ENCODE results near the gene PLCH2.
"Not testable (repeated sequence)": the region's sequence is repeated elsewhere in the genome, so short reads cannot be mapped to it uniquely, and the experiment has no call there.

PLCH2 gene

GRCh38 chr1:2441746-2442145, 34.3 kb upstream of the PLCH2 start:
- no peak for DNase-seq

- no peak for DNase-seq
These were observed 33.4 kb upstream of the PLCH2 start for GRCh38 chr1:2442661-2443060.

DNA sequence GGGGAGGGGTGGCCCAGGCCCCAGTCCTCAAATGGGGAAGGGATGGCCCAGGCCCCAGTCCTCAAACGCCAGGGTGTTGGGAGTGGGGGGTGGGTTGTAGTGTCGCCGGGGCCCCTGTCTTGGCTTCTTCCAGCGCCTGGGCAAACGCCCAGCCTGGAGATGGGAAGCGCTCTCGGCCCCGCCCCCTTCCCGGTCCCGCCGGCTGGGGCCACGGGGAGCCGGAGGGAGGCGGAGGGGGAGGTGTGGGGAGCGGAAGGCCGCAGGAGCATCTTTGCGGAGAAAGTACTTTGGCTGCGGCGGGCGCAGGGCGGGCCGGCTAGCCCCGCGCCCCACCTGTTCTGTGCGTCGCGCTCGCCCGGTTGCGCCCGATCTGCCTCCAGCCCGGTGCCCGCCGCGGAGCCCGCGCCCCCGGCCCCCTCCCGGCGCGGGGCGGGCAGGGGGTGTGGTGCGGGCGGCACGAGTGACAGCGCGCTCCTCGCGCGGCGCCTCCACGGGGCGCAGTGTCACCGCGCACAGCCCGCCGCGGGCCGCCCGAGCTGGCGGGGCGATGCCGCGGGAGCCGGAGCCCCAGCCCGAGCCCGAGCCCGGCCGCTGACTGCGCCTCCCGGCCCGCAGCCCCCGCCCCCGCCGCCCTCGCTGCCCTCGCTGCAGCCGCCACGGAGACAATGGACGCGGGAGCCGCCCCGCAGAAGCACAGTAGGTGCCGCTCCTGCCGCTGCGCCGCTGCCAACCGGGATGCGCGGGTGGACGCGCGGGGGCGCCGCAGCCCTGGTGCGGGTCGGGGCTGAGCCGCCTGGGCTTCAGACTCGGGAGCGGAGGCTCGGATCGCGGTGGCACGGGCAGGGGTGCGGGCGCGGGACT, 32.6 kb upstream of the PLCH2 start:
- no peak for DNase-seq

DNA sequence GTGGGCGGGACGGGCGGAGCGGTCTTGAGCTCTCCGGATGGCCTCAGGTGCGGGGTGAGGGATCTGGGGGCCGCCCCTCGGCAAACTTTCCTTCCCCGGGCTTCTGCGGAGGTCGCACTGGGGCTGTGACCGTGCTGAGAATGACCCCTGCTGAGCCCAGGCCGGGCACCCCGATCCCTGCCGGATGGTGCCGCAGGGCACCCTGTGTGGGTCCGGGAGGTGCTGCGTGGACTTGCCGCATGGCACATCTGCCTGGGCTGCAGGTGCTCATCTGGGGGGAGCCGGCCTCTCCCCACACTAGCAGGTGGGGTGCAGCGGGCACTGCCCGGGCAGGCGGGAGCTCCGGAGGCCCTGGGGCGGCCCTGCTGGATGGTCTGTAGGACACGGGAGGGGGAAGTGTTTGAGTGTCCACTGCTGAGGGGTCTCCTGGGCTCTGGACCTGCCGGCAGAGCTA, 31.9 kb upstream of the PLCH2 start:
- no peak for DNase-seq

DNA sequence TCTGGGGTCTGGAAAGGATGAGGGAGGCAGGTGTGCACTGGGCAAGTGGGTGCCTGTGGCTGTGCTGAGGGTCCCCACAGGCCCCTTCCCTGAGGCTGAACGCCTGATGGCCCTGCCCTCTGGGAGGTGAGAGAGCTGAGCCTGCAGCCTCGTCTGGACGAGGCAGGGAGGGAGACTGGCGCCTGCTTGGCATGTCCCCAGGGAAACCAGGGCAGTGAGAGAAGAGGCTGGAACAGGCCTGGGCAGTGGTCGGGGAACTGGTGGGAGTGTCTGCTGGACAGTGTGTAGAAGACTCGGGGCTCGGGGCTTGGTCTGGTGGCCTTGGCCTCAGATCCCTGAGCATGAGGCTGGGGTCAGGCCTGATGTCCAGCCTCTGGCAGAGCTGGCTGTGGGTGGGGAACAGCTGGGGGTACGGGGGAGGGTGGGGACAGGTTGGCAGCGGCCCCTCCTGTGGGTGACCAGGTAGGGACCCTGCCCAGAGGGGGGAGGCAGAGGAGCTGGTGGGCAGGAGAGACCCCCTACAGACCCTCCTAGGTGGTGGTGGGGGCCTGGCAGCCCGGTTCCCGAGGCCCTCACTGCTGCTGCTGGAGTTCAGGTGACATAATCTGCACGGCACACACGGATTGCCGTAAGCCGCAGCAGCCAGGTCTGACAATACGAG, 30.8 kb upstream of the PLCH2 start:
- no peak for DNase-seq

DNA sequence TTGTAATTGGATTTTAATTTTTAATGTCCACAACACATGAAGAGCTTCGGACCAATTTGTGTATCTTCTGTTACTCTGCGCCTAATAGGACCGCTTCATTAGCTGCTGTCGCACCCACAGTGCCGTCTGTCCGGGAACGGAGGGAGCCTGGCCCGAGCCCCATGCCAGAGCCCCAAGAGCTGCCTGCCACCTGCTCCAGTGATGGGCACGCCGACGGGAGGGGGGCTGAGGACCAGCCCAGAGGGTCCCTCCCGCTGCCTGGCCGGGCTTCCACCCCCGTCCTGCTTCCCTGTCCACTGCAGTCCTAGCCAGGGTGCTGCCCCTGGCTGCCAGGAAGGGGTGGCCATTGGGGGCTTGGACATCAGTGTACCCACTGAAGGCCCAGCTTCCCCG, 30.3 kb upstream of the PLCH2 start:
- DNase-seq, result no peak

GRCh38 chr1:2446394-2446793, 29.7 kb upstream of the PLCH2 start:
- DNase-seq, result no peak

GRCh38 chr1:2446861-2447260, 29.2 kb upstream of the PLCH2 start:
- no peak for DNase-seq

DNA sequence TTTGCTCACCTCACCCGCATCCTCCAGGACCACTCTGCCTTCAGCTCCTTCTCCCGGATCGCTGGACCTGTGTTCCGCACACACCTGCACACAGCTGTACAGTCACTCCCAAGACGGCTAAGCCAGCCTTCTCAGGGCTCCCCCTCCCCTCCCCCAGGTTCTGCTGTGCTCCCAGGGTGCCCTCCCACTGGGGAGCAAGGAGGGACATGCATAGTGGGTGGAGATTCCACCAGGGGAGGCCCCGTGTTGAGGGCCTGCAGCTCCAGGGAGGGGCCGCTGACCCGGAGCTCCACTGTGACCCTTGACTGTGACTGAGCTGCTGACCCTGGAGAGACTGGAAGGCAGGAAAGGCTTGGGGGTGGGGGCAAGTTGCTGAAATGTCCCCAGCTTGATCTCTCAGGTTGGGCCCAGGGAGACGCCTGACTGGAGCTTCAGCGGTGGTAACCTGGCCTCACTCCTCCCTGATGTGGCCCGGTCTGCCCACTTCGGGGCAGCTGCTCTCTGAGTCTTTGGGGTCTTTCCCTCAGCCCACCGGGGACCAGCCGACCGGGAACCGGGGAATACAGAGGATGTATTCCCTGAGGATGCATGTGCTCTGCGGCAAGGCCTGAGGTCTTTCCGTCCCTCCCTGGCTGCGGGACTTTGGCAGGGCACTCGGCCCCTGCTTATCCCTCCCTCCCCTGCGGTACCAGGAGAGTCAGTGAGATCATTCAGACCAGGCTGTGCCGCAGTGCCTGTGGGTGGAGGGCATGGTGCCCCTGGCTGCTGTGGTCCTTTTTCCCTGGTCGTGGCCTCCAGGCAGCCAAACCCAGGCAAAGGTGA, 28.6 kb upstream of the PLCH2 start:
- DNase-seq, result no peak

- DNase-seq, result no peak
These were observed 28.0 kb upstream of the PLCH2 start for GRCh38 chr1:2448098-2448445.

DNA sequence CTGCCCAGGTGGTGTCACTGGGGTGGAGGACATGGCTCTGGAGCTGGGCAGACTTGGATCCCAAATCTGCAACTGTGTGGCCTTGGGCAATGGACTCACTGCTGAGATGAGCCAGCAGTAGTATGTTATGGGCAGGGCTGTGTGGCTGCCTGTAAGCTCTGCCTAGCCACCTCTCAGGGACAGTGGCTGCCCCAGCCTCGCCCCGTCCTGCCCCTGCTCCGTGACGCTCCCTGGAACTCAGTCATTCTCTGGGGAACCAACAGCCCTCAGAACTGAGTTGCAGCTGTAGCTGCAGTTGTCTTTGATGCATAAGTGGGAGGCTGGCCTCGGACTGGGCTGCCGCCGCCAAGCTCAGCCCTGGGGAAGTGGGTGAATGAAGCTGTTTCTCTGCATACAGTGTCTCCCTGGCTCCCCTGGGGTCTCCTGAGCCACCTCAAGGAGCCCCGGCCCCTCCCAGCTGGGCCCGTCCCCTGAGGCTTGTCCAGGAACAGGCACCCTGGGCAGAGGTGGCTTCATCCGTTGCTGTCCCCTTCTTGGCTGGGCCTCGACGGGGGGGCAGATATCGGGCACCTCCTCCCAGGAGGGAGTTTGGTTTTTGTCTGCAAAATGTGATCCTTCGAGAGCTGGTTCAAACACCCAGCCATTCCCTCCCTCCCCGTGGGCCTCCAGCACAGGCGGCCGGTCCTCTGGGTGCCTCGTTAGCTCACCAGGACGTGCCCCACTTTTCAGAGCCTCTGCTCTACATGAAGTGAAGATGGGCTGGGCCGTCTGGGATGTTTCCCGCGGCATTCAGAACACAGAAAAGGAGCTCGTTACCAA, 26.2 kb upstream of the PLCH2 start:
- DNase-seq, result no peak

GRCh38 chr1:2451741-2452140, 24.3 kb upstream of the PLCH2 start:
- DNase-seq, result no peak

GRCh38 chr1:2452201-2452931, 23.7 kb upstream of the PLCH2 start:
- no peak for DNase-seq

- DNase-seq, result no peak
These were observed 23.2 kb upstream of the PLCH2 start for GRCh38 chr1:2452932-2453315.

DNA sequence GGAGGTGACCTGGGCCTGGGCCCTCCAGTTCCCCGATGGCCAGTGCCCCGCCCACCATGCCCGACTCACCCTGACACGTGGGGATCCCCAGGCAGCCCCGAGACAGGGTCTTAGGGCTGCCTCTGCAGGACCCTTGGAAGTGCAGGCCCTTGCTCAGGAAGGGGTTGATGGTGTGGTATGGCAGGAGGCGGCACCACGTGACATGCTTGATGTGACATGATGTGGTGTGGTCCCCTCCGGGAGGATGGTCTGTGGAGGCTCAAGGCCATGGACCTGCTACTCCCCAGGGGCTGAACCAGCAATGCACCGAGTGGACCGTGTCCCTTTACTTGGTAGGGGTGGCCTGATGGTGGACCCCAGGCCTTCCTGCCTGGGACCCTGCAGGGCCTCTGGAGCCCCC, 21.9 kb upstream of the PLCH2 start:
- DNase-seq, result no peak

- DNase-seq, result no peak
These were observed 20.3 kb upstream of the PLCH2 start for GRCh38 chr1:2455757-2456156.

- DNase-seq, result no peak
These were observed 18.6 kb upstream of the PLCH2 start for GRCh38 chr1:2457444-2457843.

DNA sequence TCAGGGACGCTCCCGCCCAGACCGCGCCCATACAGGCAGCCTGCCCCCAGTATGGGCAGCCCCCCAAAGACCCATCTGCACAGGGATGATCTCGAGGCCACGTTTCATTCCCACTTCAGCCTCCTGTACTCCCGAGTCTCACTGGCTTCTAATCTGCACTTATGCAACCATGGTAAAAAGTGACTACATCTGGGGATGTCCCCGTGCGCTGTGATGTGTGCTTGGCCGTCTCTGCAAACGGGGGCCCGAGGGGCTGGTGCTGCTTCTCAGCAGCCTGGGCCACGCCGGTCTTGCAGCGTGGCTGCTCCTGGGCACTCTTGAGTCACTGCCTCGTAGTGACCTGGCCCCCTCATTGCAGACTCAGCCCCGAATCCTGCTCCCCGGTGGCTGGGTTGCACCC, 17.4 kb upstream of the PLCH2 start:
- no peak for DNase-seq

- DNase-seq, result not testable (repeated sequence)
These were observed 16.9 kb upstream of the PLCH2 start for GRCh38 chr1:2459102-2459753.

- no peak for DNase-seq
These were observed 16.3 kb upstream of the PLCH2 start for GRCh38 chr1:2459757-2460156.

- no peak for DNase-seq
These were observed 15.9 kb upstream of the PLCH2 start for GRCh38 chr1:2460203-2460602.
